SK-N-SH treated with all-trans-retinoic acid at 6 μM for 48 hours (cell line): ENCODE measurements around the gene HSD17B1.

Experiments used
- ATAC-seq: fragments of 200-7000 bp; cut with Tn5 transposase; 3 replicates; pipeline ENCODE4 v1.9.1; 2020; ENCODE audit warnings: mild to moderate bottlenecking, moderate library complexity
- ARNTL ChIP-seq: fragments of 450-650 bp; formaldehyde crosslinking; IDR thresholded peaks from 2 replicates; pipeline ENCODE4 v1.5.0; 2020; ENCODE audit warnings: low read depth, mild to moderate bottlenecking, moderate library complexity, borderline replicate concordance
- BACH2 ChIP-seq: fragments of 250-450 bp; sonication (Bioruptor Pico); IDR thresholded peaks from 2 replicates; pipeline ENCODE4 v1.9.0; 2021; ENCODE audit warnings: mild to moderate bottlenecking, borderline replicate concordance
- CSDC2 ChIP-seq: fragments of 250-450 bp; sonication (Bioruptor Pico); IDR thresholded peaks from 2 replicates; pipeline ENCODE4 v1.5.0; 2020; ENCODE audit warnings: mild to moderate bottlenecking, moderate library complexity
- ESRRG ChIP-seq: fragments of 250-450 bp; sonication (Bioruptor Pico); IDR thresholded peaks from 2 replicates; pipeline ENCODE4 v1.6.1; 2021; ENCODE audit warnings: mild to moderate bottlenecking
- GLIS3 ChIP-seq: fragments of 250-450 bp; sonication (Bioruptor Pico); IDR thresholded peaks from 2 replicates; pipeline ENCODE4 v1.5.0; 2020; ENCODE audit warnings: mild to moderate bottlenecking, moderate library complexity
- ISL1 ChIP-seq: fragments of 250-450 bp; sonication (Bioruptor Pico); IDR thresholded peaks from 2 replicates; pipeline ENCODE4 v2.1.2; 2022; ENCODE audit warnings: mild to moderate bottlenecking, moderate library complexity
- OSR1 ChIP-seq: fragments of 250-450 bp; sonication (Bioruptor Pico); IDR thresholded peaks from 2 replicates; pipeline ENCODE4 v1.8.0; 2022; ENCODE audit warnings: moderate library complexity, mild to moderate bottlenecking, inconsistent platforms
- PPARA ChIP-seq: fragments of 250-450 bp; sonication (Bioruptor Pico); IDR thresholded peaks from 2 replicates; pipeline ENCODE4 v1.5.0; 2020; ENCODE audit warnings: mild to moderate bottlenecking, borderline replicate concordance
- SNAI2 ChIP-seq: fragments of 250-450 bp; sonication (Bioruptor Pico); IDR thresholded peaks from 2 replicates; pipeline ENCODE4 v1.5.0; 2020; ENCODE audit warnings: mild to moderate bottlenecking, moderate library complexity
- TCF4 ChIP-seq: fragments of 250-450 bp; sonication (Bioruptor Pico); IDR thresholded peaks from 2 replicates; pipeline ENCODE4 v1.8.0; 2021; ENCODE audit warnings: mild to moderate bottlenecking, moderate library complexity, borderline replicate concordance
- TOX ChIP-seq: fragments of 250-450 bp; sonication (Bioruptor Pico); IDR thresholded peaks from 2 replicates; pipeline ENCODE4 v1.8.0; 2021; ENCODE audit warnings: mild to moderate bottlenecking, moderate library complexity, borderline replicate concordance
- ZC3H10 ChIP-seq: fragments of 250-450 bp; sonication (Bioruptor Pico); IDR thresholded peaks from 2 replicates; pipeline ENCODE4 v1.5.1; 2021; ENCODE audit warnings: mild to moderate bottlenecking, moderate library complexity
- ZFP3 ChIP-seq: fragments of 250-450 bp; sonication (Bioruptor Pico); IDR thresholded peaks from 2 replicates; pipeline ENCODE4 v1.5.0; 2020; ENCODE audit warnings: mild to moderate bottlenecking, moderate library complexity
- ZFP30 ChIP-seq: fragments of 450-650 bp; formaldehyde crosslinking; IDR thresholded peaks from 2 replicates; pipeline ENCODE4 v1.5.0; 2022; ENCODE audit warnings: mild to moderate bottlenecking, moderate library complexity
- ZNF565 ChIP-seq: fragments of 450-650 bp; formaldehyde crosslinking; conservative IDR thresholded peaks from 2 replicates; pipeline ENCODE4 v1.5.0; 2020; ENCODE audit warnings: low read depth, mild to moderate bottlenecking, moderate library complexity
- ZNF70 ChIP-seq: fragments of 450-650 bp; formaldehyde crosslinking; IDR thresholded peaks from 2 replicates; pipeline ENCODE4 v1.5.0; 2020; ENCODE audit warnings: mild to moderate bottlenecking, moderate library complexity
- ZNF8 ChIP-seq: fragments of 450-650 bp; formaldehyde crosslinking; IDR thresholded peaks from 2 replicates; pipeline ENCODE4 v1.5.0; 2020; ENCODE audit warnings: mild to moderate bottlenecking, moderate library complexity
- TF ChIP-seq, protein P1 (sequence below): fragments of 250-450 bp; sonication (Bioruptor Pico); IDR thresholded peaks from 2 replicates; pipeline ENCODE4 v1.5.1; 2021; ENCODE audit warnings: mild to moderate bottlenecking, moderate library complexity
- TF ChIP-seq, protein P2 (sequence below): fragments of 250-450 bp; sonication (Bioruptor Pico); IDR thresholded peaks from 2 replicates; pipeline ENCODE4 v1.8.0; 2020; ENCODE audit warnings: mild to moderate bottlenecking, moderate library complexity, borderline replicate concordance
- TF ChIP-seq, protein P3 (sequence below): fragments of 250-450 bp; sonication (Bioruptor Pico); IDR thresholded peaks from 2 replicates; pipeline ENCODE4 v1.8.0; 2021; ENCODE audit warnings: low read depth, mild to moderate bottlenecking, moderate library complexity, borderline replicate concordance
- TF ChIP-seq, protein P4 (sequence below): fragments of 250-450 bp; sonication (Bioruptor Pico); IDR thresholded peaks from 2 replicates; pipeline ENCODE4 v1.5.0; 2020; ENCODE audit warnings: mild to moderate bottlenecking, moderate library complexity

Gene HSD17B1

DNA sequence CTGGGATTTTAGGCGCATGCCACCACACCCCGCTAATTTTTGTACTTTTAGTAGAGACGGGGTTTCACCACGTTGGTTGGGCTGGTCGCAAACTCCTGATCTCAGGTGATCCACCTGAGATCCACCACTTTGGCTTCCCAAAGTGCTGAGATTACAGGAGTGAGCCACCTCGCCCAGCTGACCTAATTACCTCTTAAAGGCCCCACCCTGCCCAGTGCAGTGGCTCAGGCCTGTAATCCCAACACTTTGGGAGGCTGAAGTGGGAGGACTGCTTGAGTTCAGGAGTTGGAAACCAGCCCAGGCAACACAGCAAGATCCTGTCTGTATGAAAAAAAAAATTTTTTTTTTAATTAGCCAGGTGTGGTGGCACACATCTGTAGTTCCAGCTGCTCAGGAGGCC, 6.4 kb downstream of the HSD17B1 start:
- TF ChIP-seq TCF4 (CRISPR knock-in tag) (no peak), ZNF8 (CRISPR knock-in tag) (no peak), ZFP3 (CRISPR knock-in tag) (no peak), SNAI2 (no peak), GLIS3 (no peak), ZNF565 (no peak), ZC3H10 (CRISPR knock-in tag) (no peak), PPARA (CRISPR knock-in tag) (no peak), ARNTL (CRISPR knock-in tag) (no peak), TOX (no peak)
- ATAC-seq, result no peak

DNA sequence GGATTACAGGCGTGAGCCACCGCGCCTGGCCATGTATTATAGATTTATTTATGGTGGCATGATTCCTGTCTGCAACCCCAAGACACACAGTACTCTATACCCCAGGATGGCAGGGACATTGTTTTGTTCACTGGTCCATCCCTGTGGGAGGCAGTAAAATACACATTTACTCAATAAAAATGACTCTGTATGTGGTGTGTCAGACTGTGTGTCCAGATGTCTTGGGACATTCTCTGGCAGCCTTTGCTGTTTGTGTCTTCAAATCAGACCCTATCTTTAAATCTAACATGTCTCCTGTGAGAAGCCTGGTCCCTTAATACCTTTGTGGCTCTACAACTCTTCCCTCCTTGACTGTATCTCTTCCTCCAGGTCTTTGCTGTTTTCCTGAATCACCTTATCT, 7.5 kb downstream of the HSD17B1 start:
- TF ChIP-seq, protein P1, sequence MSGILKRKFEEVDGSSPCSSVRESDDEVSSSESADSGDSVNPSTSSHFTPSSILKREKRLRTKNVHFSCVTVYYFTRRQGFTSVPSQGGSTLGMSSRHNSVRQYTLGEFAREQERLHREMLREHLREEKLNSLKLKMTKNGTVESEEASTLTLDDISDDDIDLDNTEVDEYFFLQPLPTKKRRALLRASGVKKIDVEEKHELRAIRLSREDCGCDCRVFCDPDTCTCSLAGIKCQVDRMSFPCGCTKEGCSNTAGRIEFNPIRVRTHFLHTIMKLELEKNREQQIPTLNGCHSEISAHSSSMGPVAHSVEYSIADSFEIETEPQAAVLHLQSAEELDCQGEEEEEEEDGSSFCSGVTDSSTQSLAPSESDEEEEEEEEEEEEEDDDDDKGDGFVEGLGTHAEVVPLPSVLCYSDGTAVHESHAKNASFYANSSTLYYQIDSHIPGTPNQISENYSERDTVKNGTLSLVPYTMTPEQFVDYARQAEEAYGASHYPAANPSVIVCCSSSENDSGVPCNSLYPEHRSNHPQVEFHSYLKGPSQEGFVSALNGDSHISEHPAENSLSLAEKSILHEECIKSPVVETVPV, result no peak
- no peak for TF ChIP-seq CSDC2 (CRISPR knock-in tag)
- no peak for TF ChIP-seq OSR1 (CRISPR knock-in tag)
- TF ChIP-seq, protein P2, sequence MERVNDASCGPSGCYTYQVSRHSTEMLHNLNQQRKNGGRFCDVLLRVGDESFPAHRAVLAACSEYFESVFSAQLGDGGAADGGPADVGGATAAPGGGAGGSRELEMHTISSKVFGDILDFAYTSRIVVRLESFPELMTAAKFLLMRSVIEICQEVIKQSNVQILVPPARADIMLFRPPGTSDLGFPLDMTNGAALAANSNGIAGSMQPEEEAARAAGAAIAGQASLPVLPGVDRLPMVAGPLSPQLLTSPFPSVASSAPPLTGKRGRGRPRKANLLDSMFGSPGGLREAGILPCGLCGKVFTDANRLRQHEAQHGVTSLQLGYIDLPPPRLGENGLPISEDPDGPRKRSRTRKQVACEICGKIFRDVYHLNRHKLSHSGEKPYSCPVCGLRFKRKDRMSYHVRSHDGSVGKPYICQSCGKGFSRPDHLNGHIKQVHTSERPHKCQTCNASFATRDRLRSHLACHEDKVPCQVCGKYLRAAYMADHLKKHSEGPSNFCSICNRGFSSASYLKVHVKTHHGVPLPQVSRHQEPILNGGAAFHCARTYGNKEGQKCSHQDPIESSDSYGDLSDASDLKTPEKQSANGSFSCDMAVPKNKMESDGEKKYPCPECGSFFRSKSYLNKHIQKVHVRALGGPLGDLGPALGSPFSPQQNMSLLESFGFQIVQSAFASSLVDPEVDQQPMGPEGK (CRISPR knock-in tag), result no peak
- no peak for TF ChIP-seq ISL1
- TF ChIP-seq ZNF8 (CRISPR knock-in tag), result no peak
- no peak for TF ChIP-seq ZFP3 (CRISPR knock-in tag)
- no peak for TF ChIP-seq PPARA (CRISPR knock-in tag)
- TF ChIP-seq, protein P3, sequence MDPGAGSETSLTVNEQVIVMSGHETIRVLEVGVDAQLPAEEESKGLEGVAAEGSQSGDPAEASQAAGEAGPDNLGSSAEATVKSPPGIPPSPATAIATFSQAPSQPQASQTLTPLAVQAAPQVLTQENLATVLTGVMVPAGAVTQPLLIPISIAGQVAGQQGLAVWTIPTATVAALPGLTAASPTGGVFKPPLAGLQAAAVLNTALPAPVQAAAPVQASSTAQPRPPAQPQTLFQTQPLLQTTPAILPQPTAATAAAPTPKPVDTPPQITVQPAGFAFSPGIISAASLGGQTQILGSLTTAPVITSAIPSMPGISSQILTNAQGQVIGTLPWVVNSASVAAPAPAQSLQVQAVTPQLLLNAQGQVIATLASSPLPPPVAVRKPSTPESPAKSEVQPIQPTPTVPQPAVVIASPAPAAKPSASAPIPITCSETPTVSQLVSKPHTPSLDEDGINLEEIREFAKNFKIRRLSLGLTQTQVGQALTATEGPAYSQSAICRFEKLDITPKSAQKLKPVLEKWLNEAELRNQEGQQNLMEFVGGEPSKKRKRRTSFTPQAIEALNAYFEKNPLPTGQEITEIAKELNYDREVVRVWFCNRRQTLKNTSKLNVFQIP (CRISPR knock-in tag), result no peak
- no peak for TF ChIP-seq ZNF70 (CRISPR knock-in tag)
- ATAC-seq, result no peak

DNA sequence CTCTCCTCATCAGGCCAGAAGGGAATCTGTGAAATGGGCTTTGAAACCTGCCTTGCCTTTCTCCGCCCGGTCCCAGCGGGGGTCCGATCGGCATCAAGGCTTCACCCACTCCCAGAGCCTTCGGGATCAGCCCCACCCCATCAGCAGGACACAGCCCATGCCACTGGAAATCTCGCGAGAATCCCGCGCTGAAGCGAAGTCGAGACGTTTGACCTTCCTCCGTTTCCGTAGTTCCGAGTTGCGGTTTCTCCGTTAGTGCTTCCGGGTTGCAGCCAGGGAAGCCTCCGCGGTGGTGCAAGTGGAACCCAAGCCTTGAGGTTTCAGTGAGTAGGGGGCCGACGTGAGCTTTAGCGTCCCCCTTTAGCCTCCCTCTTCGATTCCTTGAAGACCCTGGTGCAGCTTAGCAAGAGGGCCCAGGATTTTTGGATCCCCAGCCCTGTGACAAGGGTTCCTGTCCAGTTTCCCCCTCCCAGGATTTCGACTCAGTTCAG, 9.2 kb downstream of the HSD17B1 start, which contains the start of gene COASY:
TSS of gene COASY (plus strand) at position 252 of the 491 bp plus-strand sequence. CDS start 475 bp downstream, outside the sequence.
- ATAC-seq, result peak; percentile 80

DNA sequence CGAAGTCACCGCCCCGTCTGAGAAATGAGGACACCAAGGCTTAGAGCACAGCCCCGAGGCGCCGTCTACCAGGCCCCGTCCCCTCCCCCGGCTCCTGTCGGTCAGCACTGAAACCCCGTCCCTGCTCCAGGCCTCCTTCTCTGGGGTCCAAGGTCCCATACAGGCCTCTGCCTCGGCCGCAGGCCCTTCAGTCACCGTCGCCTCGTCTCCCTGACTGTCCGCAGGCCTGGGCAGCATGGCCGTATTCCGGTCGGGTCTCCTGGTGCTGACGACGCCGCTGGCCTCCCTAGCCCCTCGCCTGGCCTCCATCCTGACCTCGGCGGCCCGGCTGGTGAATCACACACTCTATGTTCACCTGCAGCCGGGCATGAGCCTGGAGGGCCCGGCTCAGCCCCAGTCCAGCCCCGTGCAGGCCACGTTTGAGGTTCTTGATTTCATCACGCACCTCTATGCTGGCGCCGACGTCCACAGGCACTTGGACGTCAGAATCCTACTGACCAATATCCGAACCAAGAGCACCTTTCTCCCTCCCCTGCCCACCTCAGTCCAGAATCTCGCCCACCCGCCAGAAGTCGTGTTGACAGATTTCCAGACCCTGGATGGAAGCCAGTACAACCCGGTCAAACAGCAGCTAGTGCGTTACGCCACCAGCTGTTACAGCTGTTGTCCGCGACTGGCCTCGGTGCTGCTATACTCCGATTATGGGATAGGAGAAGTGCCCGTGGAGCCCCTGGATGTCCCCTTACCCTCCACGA, 9.8 kb downstream of the HSD17B1 start:
- ATAC-seq, result peak; percentile 14
- no peak for TF ChIP-seq ESRRG
- no peak for TF ChIP-seq ISL1
- TF ChIP-seq, protein P2 (CRISPR knock-in tag), result no peak
- no peak for TF ChIP-seq ZFP30
- TF ChIP-seq ZNF565, result no peak
- TF ChIP-seq, protein P4, sequence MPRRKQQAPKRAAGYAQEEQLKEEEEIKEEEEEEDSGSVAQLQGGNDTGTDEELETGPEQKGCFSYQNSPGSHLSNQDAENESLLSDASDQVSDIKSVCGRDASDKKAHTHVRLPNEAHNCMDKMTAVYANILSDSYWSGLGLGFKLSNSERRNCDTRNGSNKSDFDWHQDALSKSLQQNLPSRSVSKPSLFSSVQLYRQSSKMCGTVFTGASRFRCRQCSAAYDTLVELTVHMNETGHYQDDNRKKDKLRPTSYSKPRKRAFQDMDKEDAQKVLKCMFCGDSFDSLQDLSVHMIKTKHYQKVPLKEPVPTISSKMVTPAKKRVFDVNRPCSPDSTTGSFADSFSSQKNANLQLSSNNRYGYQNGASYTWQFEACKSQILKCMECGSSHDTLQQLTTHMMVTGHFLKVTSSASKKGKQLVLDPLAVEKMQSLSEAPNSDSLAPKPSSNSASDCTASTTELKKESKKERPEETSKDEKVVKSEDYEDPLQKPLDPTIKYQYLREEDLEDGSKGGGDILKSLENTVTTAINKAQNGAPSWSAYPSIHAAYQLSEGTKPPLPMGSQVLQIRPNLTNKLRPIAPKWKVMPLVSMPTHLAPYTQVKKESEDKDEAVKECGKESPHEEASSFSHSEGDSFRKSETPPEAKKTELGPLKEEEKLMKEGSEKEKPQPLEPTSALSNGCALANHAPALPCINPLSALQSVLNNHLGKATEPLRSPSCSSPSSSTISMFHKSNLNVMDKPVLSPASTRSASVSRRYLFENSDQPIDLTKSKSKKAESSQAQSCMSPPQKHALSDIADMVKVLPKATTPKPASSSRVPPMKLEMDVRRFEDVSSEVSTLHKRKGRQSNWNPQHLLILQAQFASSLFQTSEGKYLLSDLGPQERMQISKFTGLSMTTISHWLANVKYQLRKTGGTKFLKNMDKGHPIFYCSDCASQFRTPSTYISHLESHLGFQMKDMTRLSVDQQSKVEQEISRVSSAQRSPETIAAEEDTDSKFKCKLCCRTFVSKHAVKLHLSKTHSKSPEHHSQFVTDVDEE (CRISPR knock-in tag), result no peak
- no peak for TF ChIP-seq ZC3H10 (CRISPR knock-in tag)
- TF ChIP-seq, protein P3 (CRISPR knock-in tag), result no peak
- no peak for TF ChIP-seq GLIS3
- TF ChIP-seq SNAI2, result no peak
- TF ChIP-seq PPARA (CRISPR knock-in tag), result no peak
- no peak for TF ChIP-seq BACH2 (CRISPR knock-in tag)

More for the DNA sequence above, 9.2 kb downstream of the HSD17B1 start, which contains the start of gene COASY:
- TF ChIP-seq ZC3H10 (CRISPR knock-in tag) (no peak), PPARA (CRISPR knock-in tag) (no peak), ZNF70 (CRISPR knock-in tag) (no peak)
- TF ChIP-seq, all 23 proteins: peak for 0
